Urinary bladder (tissue), 4 donors: ENCODE results near the gene PCSK6. TPM values are rescaled to one million over a fixed set of nuclear protein-coding genes. Genes with fewer than 3 reads are reported as not detected.

Experiments
- DNase-seq: peaks from one replicate; pipeline ENCODE4 v3.0.0-alpha.2; 2015; ENCODE audit errors: extremely low spot score
- H3K27ac ChIP-seq: one replicate; pipeline ENCODE4 v1.5.1; 2013; ENCODE audit warnings: low read depth, mild to moderate bottlenecking, moderate library complexity
- H3K36me3 ChIP-seq: one replicate; pipeline ENCODE4 v1.6.1; 2013; ENCODE audit warnings: mild to moderate bottlenecking, moderate library complexity; ENCODE audit not compliant: insufficient read depth
- H3K4me1 ChIP-seq: one replicate; pipeline ENCODE4 v1.6.1; 2013; ENCODE audit warnings: mild to moderate bottlenecking, moderate library complexity; ENCODE audit not compliant: insufficient read depth
- H3K4me3 ChIP-seq: one replicate; pipeline ENCODE4 v1.5.1; 2013; ENCODE audit warnings: low read depth, low read length
- WGBS: extraction: QIAGEN DNeasy Blood & Tissue Kit; methylation state at CpG from one replicate; pipeline ENCODE4 v1.1.7; 2013; 5-methylcytosine and 5-hydroxymethylcytosine counted together
- polyA plus RNA-seq: library from polyadenylated mRNA; stranded (reverse); fragments of 200-250 nt; gene quantifications from one replicate; pipeline ENCODE4 v1.2.3, GENCODE V29; 2013
- total RNA-seq: library from RNA; depleted of rRNA; stranded (reverse); fragments of >200 nt; gene quantifications from one replicate; pipeline ENCODE4 v1.2.3, GENCODE V29; 2014
- donor health status: healthy with polysubstance abuse.
- donor health status: healthy.

Gene PCSK6
- total and polyA plus RNA-seq, 2 donors, result 2.5 to 14.1 TPM

DNA sequence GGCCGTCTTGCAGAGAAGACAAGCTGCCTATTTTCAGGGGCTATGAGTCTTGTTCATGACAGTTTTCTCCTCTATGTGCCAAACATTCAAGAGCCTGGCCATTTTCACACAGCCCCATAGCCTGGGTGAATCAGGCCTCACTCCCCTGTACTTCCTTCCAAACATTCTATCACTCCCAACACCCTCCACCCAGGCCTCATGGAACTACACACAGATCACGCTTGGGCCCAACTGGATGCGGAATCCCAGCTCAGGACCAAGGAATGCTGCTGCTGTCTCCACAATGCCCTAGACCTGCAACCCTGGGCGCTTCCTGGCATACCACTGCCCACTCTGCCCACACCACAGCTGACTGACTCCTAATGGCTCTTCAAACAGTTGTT is 39.4 kb upstream of the PCSK6 start:
- H3K27ac ChIP-seq, result no peak overlapping the region
- DNase-seq, result no peak
- H3K36me3 ChIP-seq, result no peaks in the 10 kb centered on the region
- WGBS, result 62% methylated on average over 4 of the region's 4 CpGs
- H3K4me1 ChIP-seq, result no peaks in the 10 kb centered on the region
- H3K4me3 ChIP-seq, result no peak overlapping the region

DNA sequence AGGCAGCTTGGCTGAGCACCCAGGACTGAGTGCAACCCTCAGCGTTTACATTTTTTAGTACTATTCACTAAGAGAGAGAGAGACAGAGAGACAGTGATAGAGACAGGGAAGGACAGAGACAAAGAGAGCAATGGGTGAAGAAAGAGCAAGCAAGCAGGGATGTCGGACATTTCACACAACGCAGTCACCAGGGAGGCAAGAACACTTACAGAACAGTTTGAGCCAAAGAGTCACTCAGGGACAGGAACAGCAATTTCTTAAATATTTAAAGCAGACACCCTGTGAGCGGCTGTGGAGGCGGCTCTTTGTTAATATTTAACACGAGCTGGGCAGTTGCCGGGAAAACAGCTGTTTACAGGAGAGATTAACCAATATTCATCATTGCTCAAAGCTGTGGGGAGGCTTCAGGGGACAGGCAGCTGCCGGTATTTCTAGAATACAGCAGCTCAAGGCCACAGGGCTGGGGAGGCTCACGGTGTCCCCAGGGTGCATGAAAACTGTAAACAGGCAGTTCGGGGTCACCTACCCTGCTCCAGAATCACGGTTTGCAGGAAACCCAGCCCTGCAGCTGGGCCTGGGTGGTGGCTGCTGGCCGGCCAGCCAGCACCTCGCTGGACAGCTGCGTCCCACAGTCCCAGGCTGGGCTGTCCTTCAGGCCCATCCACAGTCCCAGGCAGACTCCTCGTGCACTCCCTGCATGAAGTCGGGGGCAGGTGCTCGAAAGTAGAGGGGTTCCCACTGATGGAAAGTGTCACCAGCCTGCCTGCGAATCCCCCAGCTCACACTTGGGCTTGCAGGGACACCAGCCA is 38.8 kb upstream of the PCSK6 start:
- Histone ChIP-seq H3K4me1 (no peaks in the 10 kb centered on the region), H3K4me3 (no peak overlapping the region), H3K36me3 (no peaks in the 10 kb centered on the region), H3K27ac (no peak overlapping the region)
- no peak for DNase-seq
- WGBS, result 38% methylated on average over 18 of the region's 18 CpGs

GRCh38 chr15:101526890-101527289 is 37.4 kb upstream of the PCSK6 start:
- Histone ChIP-seq H3K4me1 (no peaks in the 10 kb centered on the region), H3K4me3 (no peak overlapping the region), H3K36me3 (no peaks in the 10 kb centered on the region), H3K27ac (no peak overlapping the region)
- WGBS, result 81% methylated on average over 7 of the region's 7 CpGs
- no peak for DNase-seq

GRCh38 chr15:101526442-101526841 is 36.9 kb upstream of the PCSK6 start:
- DNase-seq, result no peak
- Histone ChIP-seq H3K27ac (no peak overlapping the region), H3K36me3 (no peaks in the 10 kb centered on the region), H3K4me3 (no peak overlapping the region), H3K4me1 (no peaks in the 10 kb centered on the region)
- WGBS, result 82% methylated on average over 13 of the region's 13 CpGs

DNA sequence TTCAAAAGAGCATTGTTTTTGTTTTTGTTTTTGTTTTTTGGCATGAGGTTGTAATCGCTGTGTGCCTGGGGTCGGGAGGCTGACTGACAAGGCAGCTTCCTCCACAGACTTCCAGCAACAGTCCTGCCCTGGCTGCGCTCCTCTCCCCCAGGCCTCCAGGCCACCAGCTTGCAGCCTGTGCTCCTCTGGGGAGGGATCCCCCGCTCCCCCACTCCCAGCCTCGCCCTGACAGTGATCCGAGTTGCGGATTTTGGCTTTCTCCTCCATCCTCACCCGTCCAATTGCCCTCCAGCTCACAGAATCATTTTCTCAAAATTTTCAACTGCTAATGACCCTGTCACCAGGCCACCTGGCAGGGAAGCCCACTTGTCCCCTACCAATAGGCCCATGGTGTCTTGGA is 36.5 kb upstream of the PCSK6 start:
- Histone ChIP-seq H3K27ac (no peak overlapping the region), H3K36me3 (no peaks in the 10 kb centered on the region), H3K4me3 (no peak overlapping the region), H3K4me1 (no peaks in the 10 kb centered on the region)
- DNase-seq, result no peak
- WGBS, result 82% methylated on average over 8 of the region's 8 CpGs

GRCh38 chr15:101525087-101525669 is 35.7 kb upstream of the PCSK6 start:
- 78% methylated on average over 10 of the region's 10 CpGs for WGBS
- Histone ChIP-seq H3K4me3 (no peak overlapping the region), H3K4me1 (no peaks in the 10 kb centered on the region), H3K27ac (no peak overlapping the region), H3K36me3 (no peaks in the 10 kb centered on the region)
- no peak for DNase-seq

GRCh38 chr15:101523560-101523940 is 34.0 kb upstream of the PCSK6 start:
- H3K4me1 ChIP-seq, result no peaks in the 10 kb centered on the region
- 87% methylated on average over 8 of the region's 8 CpGs for WGBS
- no peak overlapping the region for H3K27ac ChIP-seq
- no peak overlapping the region for H3K4me3 ChIP-seq
- H3K36me3 ChIP-seq, result no peaks in the 10 kb centered on the region
- no peak for DNase-seq

- WGBS, result 87% methylated on average over 18 of the region's 18 CpGs
- Histone ChIP-seq H3K36me3 (no peaks in the 10 kb centered on the region), H3K27ac (no peak overlapping the region), H3K4me1 (no peaks in the 10 kb centered on the region), H3K4me3 (no peak overlapping the region)
- DNase-seq, result no peak
Observed at GRCh38 chr15:101522621-101523559, 33.4 kb upstream of the PCSK6 start.

DNA sequence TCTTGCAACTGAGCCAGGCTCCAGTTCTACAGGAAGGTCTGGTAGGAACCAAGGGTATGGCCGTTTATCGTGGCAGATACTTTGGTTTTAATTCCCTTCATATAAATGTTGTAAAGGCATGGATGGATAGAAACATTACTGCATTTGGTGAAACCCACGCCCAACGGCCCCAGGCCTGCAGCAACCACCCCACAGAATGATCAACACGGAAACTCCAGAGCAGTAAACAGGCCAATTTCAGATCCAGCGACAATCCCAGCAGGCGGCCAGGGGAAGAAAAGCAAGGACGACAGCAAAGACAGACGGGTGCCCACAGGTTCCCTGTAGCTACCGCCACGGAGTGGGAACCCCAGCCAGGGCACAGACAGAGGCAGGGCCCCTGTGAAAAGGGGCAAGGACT is 32.6 kb upstream of the PCSK6 start:
- H3K4me3 ChIP-seq, result no peak overlapping the region
- no peaks in the 10 kb centered on the region for H3K36me3 ChIP-seq
- H3K27ac ChIP-seq, result no peak overlapping the region
- no peak for DNase-seq
- 50% methylated on average over 11 of the region's 11 CpGs for WGBS
- H3K4me1 ChIP-seq, result no peaks in the 10 kb centered on the region

- DNase-seq, result no peak
- no peaks in the 10 kb centered on the region for H3K4me1 ChIP-seq
- no peaks in the 10 kb centered on the region for H3K36me3 ChIP-seq
- H3K27ac ChIP-seq, result no peak overlapping the region
- WGBS, result 9% methylated on average over 5 of the region's 5 CpGs
- H3K4me3 ChIP-seq, result no peak overlapping the region
Observed at GRCh38 chr15:101521591-101521990, 32.1 kb upstream of the PCSK6 start.

DNA sequence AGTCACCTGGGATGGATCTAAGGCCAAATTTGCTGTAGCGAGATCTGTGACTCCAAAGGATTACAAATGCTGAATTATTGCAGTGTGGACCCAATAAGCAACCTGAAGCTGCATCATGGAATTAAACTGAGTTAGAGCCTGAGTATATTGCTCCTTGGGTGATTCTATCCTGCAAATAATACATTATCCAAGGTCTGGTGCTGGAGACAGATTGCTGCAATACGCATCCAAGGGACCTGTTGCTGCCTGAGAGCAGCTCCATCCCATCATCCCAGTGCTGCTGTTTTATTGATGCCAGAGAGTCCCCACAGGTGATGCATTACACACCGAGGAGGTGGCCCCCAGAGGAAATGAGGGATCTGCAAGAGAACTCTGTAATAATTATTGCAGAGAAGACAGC is 31.6 kb upstream of the PCSK6 start:
- Histone ChIP-seq H3K4me1 (no peaks in the 10 kb centered on the region), H3K36me3 (no peaks in the 10 kb centered on the region), H3K27ac (no peak overlapping the region), H3K4me3 (no peak overlapping the region)
- DNase-seq, result no peak
- WGBS, result 57% methylated on average over 3 of the region's 3 CpGs

- no peak for DNase-seq
- Histone ChIP-seq H3K27ac (no peak overlapping the region), H3K36me3 (no peaks in the 10 kb centered on the region), H3K4me1 (no peaks in the 10 kb centered on the region), H3K4me3 (no peak overlapping the region)
- 58% methylated on average over 7 of the region's 7 CpGs for WGBS
Observed at GRCh38 chr15:101520395-101520794, 30.9 kb upstream of the PCSK6 start.

DNA sequence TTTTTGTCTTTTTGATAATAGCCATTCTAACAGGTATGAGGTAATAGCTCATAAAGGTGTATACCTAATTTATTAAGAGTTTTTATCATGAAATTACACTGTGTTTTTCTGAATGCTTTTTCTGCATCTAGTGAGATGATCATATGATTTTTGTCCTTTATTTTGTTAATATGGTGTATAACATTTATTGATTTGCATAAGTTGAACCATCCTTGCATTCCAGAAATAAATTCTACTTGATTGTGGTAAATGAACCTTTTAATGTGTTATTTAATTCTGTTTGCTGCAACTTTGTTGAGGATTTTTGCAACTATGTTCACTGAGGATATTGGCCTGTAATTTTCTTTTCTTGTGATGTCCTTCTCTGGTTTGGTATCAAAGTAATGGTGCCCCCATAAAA is 28.0 kb upstream of the PCSK6 start:
- Histone ChIP-seq H3K36me3 (no peaks in the 10 kb centered on the region), H3K4me1 (no peaks in the 10 kb centered on the region), H3K27ac (no peak overlapping the region), H3K4me3 (no peak overlapping the region)
- DNase-seq, result no peak

DNA sequence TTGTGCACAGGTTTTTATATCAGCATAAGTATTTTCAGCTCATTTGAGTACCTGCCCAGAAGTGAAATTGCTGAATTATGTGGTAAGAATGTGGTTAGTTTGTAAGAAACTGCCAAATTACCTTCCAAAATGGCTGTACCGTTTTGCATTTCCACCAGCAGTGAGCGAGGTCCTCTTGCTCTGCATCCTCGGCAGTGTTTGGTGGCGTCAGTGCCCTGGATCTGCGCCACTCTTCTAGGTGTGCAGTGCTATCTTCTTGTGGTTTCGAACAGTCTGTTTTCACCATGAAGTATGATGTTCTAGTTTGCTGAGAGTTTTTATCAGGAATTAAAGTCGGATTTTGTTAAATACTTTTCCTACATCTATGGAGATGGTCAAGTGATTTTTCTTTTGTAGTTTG is 24.8 kb upstream of the PCSK6 start:
- no peak for DNase-seq
- Histone ChIP-seq H3K4me1 (no peaks in the 10 kb centered on the region), H3K36me3 (no peaks in the 10 kb centered on the region), H3K4me3 (no peak overlapping the region), H3K27ac (no peak overlapping the region)
- 91% methylated on average over 7 of the region's 7 CpGs for WGBS
